ENCODE data around the gene GOLGA7B.

DNA sequence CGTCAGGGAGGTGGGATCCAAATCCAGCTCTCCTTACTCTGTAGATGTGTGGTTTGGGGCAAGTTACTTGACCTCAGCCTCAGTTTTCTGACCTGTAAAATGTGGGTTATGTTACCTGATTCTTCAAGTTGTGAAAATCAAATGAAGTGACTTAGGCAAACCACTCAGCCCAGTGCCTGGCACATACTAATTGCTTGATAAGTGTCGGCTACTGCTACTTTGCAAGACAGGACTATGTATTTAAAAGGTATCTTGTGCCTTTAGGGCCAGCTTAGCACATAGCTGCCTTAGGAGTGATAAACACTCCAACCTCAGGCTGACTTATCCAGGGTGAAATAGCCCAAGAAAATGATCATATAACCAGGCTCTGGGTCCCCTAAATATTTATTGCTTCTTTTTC is 42.9 kb downstream of the GOLGA7B start:
- TF ChIP-seq, protein P1, sequence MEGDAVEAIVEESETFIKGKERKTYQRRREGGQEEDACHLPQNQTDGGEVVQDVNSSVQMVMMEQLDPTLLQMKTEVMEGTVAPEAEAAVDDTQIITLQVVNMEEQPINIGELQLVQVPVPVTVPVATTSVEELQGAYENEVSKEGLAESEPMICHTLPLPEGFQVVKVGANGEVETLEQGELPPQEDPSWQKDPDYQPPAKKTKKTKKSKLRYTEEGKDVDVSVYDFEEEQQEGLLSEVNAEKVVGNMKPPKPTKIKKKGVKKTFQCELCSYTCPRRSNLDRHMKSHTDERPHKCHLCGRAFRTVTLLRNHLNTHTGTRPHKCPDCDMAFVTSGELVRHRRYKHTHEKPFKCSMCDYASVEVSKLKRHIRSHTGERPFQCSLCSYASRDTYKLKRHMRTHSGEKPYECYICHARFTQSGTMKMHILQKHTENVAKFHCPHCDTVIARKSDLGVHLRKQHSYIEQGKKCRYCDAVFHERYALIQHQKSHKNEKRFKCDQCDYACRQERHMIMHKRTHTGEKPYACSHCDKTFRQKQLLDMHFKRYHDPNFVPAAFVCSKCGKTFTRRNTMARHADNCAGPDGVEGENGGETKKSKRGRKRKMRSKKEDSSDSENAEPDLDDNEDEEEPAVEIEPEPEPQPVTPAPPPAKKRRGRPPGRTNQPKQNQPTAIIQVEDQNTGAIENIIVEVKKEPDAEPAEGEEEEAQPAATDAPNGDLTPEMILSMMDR (IDR thresholded peaks at IDR 0.05) = no peak
- no peak for TF ChIP-seq EP300 (IDR thresholded peaks at IDR 0.05)
